ENCODE results near the gene ARID1A.

Gene ARID1A

GRCh38 chr1:26728645-26729044 lies 32.8 kb downstream of the ARID1A start:
- DNase-seq (ENCODE audit: low read depth): no peak

- DNase-seq (ENCODE audit: low read depth): no peak
Measured at GRCh38 chr1:26729633-26730032, 33.8 kb downstream of the ARID1A start.

- DNase-seq (ENCODE audit: low read depth): no peak
Measured at GRCh38 chr1:26730695-26731094, 34.9 kb downstream of the ARID1A start.

GRCh38 chr1:26731233-26731902 lies 35.6 kb downstream of the ARID1A start:
- no peak for DNase-seq (ENCODE audit: low read depth)

GRCh38 chr1:26733392-26733791 lies 37.6 kb downstream of the ARID1A start:
- no peak for DNase-seq (ENCODE audit: low read depth)

- no peak for DNase-seq (ENCODE audit: low read depth)
Measured at GRCh38 chr1:26733982-26734381, 38.2 kb downstream of the ARID1A start.

- DNase-seq (ENCODE audit: low read depth): no peak
Measured at GRCh38 chr1:26734501-26735058, 38.8 kb downstream of the ARID1A start.

- DNase-seq (ENCODE audit: low read depth): no peak
Measured at GRCh38 chr1:26739329-26739914, 43.6 kb downstream of the ARID1A start.

GRCh38 chr1:26740023-26740634 lies 44.3 kb downstream of the ARID1A start:
- DNase-seq (ENCODE audit: low read depth): no peak

GRCh38 chr1:26740952-26741351 lies 45.1 kb downstream of the ARID1A start:
- no peak for DNase-seq (ENCODE audit: low read depth)

- no peak for DNase-seq (ENCODE audit: low read depth)
Measured at GRCh38 chr1:26743426-26744059, 47.7 kb downstream of the ARID1A start.

GRCh38 chr1:26744075-26744959 lies 48.5 kb downstream of the ARID1A start:
- DNase-seq (ENCODE audit: low read depth): peak; percentile 65

GRCh38 chr1:26745191-26745590 lies 49.4 kb downstream of the ARID1A start:
- DNase-seq (ENCODE audit: low read depth): no peak

GRCh38 chr1:26747048-26747447 lies 51.2 kb downstream of the ARID1A start:
- DNase-seq (ENCODE audit: low read depth): no peak

GRCh38 chr1:26748351-26748750 lies 52.5 kb downstream of the ARID1A start:
- no peak for DNase-seq (ENCODE audit: low read depth)

- no peak for DNase-seq (ENCODE audit: low read depth)
Measured at GRCh38 chr1:26749458-26749857, 53.6 kb downstream of the ARID1A start.

- DNase-seq (ENCODE audit: low read depth): no peak
Measured at GRCh38 chr1:26750428-26750827, 54.6 kb downstream of the ARID1A start.

- no peak for DNase-seq (ENCODE audit: low read depth)
Measured at GRCh38 chr1:26752519-26752918, 56.7 kb downstream of the ARID1A start.

- DNase-seq (ENCODE audit: low read depth): no peak
Measured at GRCh38 chr1:26754086-26754874, 58.5 kb downstream of the ARID1A start.

GRCh38 chr1:26758358-26758757 lies 62.5 kb downstream of the ARID1A start:
- no peak for DNase-seq (ENCODE audit: low read depth)

- DNase-seq (ENCODE audit: low read depth): no peak
Measured at GRCh38 chr1:26759531-26759930, 63.7 kb downstream of the ARID1A start.
